Measurements from ENCODE around the gene SORCS3. TPM values are rescaled to one million over a fixed set of nuclear protein-coding genes. Genes with fewer than 3 reads are reported as not detected.

The SORCS3 gene
- total RNA-seq, 1 experiment from 2014 or later = not detected

DNA sequence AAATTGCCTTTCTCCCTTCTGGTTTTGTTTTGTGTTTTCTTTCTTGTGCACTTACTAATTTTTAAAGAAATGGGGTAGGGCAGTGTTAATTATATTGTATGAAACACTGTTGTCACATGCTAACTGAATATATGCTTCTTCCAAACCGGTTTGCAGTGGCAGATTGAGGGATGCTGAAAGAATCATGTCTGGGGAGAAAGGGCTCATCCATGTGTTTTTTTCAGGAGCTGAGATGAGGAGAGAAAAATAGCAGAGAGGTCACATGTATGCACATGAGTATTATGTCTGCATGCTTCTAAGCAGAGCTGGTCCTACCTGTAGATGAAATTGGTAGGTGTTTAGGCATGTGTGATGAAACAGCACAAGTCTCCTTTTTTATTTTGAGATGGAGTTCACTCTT is 17.0 kb downstream of the SORCS3 start (continued):
- TF ChIP-seq, protein P1, sequence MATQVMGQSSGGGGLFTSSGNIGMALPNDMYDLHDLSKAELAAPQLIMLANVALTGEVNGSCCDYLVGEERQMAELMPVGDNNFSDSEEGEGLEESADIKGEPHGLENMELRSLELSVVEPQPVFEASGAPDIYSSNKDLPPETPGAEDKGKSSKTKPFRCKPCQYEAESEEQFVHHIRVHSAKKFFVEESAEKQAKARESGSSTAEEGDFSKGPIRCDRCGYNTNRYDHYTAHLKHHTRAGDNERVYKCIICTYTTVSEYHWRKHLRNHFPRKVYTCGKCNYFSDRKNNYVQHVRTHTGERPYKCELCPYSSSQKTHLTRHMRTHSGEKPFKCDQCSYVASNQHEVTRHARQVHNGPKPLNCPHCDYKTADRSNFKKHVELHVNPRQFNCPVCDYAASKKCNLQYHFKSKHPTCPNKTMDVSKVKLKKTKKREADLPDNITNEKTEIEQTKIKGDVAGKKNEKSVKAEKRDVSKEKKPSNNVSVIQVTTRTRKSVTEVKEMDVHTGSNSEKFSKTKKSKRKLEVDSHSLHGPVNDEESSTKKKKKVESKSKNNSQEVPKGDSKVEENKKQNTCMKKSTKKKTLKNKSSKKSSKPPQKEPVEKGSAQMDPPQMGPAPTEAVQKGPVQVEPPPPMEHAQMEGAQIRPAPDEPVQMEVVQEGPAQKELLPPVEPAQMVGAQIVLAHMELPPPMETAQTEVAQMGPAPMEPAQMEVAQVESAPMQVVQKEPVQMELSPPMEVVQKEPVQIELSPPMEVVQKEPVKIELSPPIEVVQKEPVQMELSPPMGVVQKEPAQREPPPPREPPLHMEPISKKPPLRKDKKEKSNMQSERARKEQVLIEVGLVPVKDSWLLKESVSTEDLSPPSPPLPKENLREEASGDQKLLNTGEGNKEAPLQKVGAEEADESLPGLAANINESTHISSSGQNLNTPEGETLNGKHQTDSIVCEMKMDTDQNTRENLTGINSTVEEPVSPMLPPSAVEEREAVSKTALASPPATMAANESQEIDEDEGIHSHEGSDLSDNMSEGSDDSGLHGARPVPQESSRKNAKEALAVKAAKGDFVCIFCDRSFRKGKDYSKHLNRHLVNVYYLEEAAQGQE (IDR thresholded peaks at IDR 0.05; ENCODE audit: low read depth) = no peak
- no peak for TF ChIP-seq RAD21 (IDR thresholded peaks at IDR 0.05; ENCODE audit: low read depth)
- no peak for TF ChIP-seq CBX3 (IDR thresholded peaks at IDR 0.05; ENCODE audit: low read depth)
- no peak for TF ChIP-seq SP1 (IDR thresholded peaks at IDR 0.05; ENCODE audit: low read depth)
- TF ChIP-seq ZBTB33 (IDR thresholded peaks at IDR 0.05; ENCODE audit: extremely low read depth, insufficient replicate concordance, low read length) = no peak
- no peak for TF ChIP-seq JUND (IDR thresholded peaks at IDR 0.05)

DNA sequence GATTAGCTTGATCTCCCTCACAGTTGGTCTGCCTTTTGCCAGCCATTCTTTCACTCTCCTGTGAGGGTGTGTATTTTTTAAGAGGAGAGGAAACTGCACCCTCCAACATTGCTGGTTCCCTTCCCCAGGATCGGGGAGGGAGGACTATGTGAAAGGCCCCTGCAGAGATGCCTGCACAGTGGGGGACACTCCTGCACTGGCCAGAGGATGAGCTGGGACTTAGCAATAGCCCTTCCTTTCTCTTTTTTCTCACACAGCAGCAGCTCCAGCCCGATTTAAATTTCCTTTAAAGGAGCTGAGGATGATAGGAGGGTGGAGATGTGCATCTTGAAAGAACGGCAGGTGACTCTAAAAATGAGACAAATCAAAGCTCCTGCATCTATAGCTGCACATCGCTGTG is 18.7 kb downstream of the SORCS3 start:
- CTCF ChIA-PET = interaction anchor here (1.1 kb wide), 1 partner anchor 9 kb away, joined by 3 read pairs; no protein-coding TSS in a partner anchor
- no TSS peak for BruUV-seq (replicated peaks)
- TF ChIP-seq SRF (IDR thresholded peaks at IDR 0.05; ENCODE audit: low read depth) (no peak), EZH2 (IDR thresholded peaks at IDR 0.05) (no peak), POLR2A (IDR thresholded peaks at IDR 0.05; ENCODE audit: borderline replicate concordance, extremely low read depth, insufficient read depth, insufficient read length) (no peak), SIN3A (IDR thresholded peaks at IDR 0.05; ENCODE audit: low read depth) (no peak), CEBPB (IDR thresholded peaks at IDR 0.05; ENCODE audit: low read depth) (no peak), ZFX (IDR thresholded peaks at IDR 0.05) (no peak), JUND (IDR thresholded peaks at IDR 0.05) (no peak), EGR1 (IDR thresholded peaks at IDR 0.05; ENCODE audit: low read depth) (no peak), YY1 (IDR thresholded peaks at IDR 0.05; ENCODE audit: extremely low read depth, insufficient replicate concordance, low read depth, low read length) (no peak)
- TF ChIP-seq, protein P2, sequence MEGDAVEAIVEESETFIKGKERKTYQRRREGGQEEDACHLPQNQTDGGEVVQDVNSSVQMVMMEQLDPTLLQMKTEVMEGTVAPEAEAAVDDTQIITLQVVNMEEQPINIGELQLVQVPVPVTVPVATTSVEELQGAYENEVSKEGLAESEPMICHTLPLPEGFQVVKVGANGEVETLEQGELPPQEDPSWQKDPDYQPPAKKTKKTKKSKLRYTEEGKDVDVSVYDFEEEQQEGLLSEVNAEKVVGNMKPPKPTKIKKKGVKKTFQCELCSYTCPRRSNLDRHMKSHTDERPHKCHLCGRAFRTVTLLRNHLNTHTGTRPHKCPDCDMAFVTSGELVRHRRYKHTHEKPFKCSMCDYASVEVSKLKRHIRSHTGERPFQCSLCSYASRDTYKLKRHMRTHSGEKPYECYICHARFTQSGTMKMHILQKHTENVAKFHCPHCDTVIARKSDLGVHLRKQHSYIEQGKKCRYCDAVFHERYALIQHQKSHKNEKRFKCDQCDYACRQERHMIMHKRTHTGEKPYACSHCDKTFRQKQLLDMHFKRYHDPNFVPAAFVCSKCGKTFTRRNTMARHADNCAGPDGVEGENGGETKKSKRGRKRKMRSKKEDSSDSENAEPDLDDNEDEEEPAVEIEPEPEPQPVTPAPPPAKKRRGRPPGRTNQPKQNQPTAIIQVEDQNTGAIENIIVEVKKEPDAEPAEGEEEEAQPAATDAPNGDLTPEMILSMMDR (IDR thresholded peaks at IDR 0.05 in 2 of 3, conservative IDR thresholded peaks at IDR 0.05 in 1 of 3; ENCODE audit: borderline replicate concordance in 1 of 3, insufficient read depth in 1 of 3, low read depth in 2 of 3, low read length in 2 of 3) = no peak
- TF ChIP-seq, protein P1 (IDR thresholded peaks at IDR 0.05; ENCODE audit: low read depth) = no peak

More for the DNA sequence above, 18.7 kb downstream of the SORCS3 start:
- Histone ChIP-seq H3K4me2 (ENCODE audit: low read length) (no peak overlapping the region), H3K27ac (ENCODE audit: low read depth, low read length) (no peak overlapping the region), H2AFZ (ENCODE audit: low read depth, low read length, poor library complexity, severe bottlenecking) (no peak overlapping the region), H3K4me3 (replicated peaks in 1 of 2; ENCODE audit: low read depth in 1 of 2, low read length in 2 of 2) (no peak overlapping the region), H3K9me3 (ENCODE audit: control insufficient read depth in 1 of 2, insufficient read depth in 1 of 2, low read depth in 1 of 2, low read length in 2 of 2) (no peaks in the 10 kb centered on the region), H3K9ac (ENCODE audit: low read length) (no peak overlapping the region), H3K36me3 (ENCODE audit: control insufficient read depth in 1 of 2, insufficient read depth in 2 of 2, low read length in 2 of 2) (no peaks in the 10 kb centered on the region), H3K27me3 (ENCODE audit: insufficient read depth, low read length) (peaks cover 69% of the 10 kb centered on the region), H3K4me1 (ENCODE audit: control insufficient read depth in 1 of 2, insufficient read depth in 2 of 2, low read length in 2 of 2) (no peaks in the 10 kb centered on the region), H3K79me2 (ENCODE audit: insufficient read depth, low read length) (no peaks in the 10 kb centered on the region), H3K9me2 (ENCODE audit: insufficient read depth) (no peaks in the 10 kb centered on the region), H4K20me1 (ENCODE audit: insufficient read depth) (no peaks in the 10 kb centered on the region)
- POLR2A ChIA-PET = no interaction called here
- intact Hi-C loops (cut with micrococcal nuclease) = no loop called here
- RAD21 ChIA-PET (ENCODE audit: low non-redundant PET in 1 of 2, low total read pairs in 2 of 2, uncharacterized antibody in 2 of 2, unreplicated experiment in 2 of 2) = no interaction called here
- ATAC-seq (no peak), DNase-seq (ENCODE audit: low read depth, low spot score) (no peak)
